Stimulated activated CD4-positive, alpha-beta T cell treated with anti-CD3 and anti-CD28 coated beads, Interleukin-15, amount 100 ng/mL, for 24 hours (primary cell): Measurements from ENCODE around the gene BOC.

Experiments
- DNase-seq: peaks from one replicate; pipeline ENCODE4 v3.0.0-alpha.2; 2020

Gene BOC

DNA sequence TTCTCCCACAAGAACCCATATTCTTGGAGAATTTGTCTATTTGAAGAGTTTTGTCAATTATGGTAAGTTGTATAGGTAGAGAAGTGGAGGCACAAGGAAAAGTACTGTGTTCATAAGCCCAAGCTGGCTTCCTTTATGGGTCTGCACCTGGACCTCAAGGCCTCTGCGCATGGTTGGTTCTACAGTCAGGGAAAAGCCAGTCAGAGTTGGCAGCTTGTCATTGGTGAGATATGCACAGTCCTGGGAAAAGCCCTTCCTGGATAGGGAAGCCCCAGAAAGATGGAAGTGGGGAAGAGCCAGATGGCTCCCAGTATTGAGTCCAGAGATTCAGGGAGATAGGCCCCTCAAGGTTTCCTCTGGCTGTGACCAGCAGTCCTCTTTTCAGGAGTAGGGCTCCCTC lies 15.8 kb downstream of the BOC start:
- no peak for DNase-seq

DNA sequence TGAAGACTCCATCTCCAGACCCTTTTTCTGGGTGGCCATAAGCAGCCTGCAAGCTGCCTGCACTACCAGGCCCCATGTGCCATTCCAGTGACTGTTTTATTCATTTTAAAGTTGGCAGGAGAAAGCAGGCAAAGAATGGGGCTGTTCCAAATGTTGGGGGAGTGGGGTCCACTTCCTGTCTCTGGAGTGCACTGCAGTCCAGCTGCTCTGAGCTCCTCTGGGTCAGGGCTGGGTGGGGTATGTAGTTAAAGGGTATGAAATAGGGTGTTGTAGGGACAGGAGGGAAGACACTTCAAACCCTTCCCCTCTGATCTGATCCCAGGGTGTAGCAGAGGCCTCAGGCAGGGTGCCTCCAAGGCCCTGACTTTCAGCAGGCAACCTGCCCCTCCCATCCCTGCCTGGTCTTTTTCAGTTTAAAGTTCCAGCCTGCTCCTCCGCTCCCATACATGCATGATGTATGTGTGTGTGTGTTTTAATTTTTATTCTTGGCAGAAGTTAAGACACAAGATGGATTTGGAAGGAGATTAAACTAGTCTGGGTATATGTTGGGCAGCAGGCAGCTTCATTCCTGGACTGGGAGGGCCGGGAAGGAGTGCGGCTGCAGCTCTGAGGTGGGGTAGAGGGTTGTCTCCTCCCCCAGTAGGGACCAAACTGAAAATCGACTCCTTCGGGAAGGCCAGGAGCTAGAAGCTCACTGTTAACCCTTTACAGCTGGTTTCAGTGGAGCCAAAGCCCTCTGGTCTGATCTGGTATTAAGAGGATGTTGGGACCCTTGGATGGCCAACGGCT lies 17.3 kb downstream of the BOC start:
- DNase-seq = no peak

DNA sequence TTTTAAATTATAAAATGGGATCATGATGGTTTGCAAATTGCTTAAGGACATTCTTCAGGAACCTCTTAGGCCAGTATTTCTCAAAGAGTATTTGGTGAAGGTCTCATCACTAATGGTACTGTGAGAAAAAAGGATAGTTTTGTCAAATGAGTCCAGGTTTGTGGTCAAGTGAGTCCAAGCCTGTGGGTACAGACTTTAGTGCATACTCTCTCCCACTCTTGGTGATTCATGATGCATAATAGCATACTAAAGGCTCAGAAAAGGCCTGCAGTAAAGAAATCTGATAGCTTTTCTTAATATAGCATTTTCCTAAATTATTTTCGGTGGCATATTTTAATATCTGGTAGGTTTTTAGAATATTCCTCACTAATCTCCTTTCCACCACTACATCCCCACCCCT lies 20.0 kb downstream of the BOC start:
- no peak for DNase-seq

DNA sequence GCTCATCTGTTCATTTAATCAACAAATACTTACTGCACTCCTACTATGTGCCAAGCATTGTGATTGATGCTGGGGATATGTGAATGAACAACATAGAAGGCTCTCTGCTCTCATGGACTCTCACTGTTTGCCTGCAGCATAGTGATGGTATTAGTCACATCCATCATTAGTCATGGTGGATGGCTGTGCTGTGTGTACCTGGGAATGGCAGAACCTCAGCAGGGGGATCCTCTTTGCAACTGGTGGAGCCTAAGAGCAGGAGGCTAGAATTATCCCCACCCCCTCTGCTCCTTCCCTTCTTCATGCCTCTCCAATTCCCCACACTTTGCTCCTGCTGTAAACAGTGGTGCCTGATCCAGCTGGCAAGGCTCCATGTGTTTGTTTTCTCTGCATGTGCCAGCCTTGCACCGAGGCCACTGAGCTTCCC lies 20.5 kb downstream of the BOC start:
- DNase-seq = no peak

DNA sequence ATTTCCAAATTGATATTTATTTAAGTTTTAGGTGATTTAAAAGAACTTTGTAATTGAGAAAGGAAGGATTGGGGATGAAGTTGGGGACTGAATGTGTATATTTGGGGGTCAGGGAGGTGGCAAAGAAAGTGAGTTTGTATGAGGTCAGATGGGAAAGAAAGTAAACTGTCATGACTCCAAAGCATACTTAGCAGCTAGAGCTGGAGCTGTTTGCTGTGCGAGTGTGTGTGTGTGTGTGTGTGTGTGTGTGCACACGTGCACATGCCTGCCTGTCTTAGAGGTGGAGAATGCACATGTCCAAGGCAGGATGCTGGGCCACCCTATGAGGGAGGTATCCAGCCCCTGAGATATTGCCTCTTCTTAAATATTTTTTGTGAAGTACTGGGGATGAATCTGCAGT lies 21.0 kb downstream of the BOC start:
- no peak for DNase-seq

DNA sequence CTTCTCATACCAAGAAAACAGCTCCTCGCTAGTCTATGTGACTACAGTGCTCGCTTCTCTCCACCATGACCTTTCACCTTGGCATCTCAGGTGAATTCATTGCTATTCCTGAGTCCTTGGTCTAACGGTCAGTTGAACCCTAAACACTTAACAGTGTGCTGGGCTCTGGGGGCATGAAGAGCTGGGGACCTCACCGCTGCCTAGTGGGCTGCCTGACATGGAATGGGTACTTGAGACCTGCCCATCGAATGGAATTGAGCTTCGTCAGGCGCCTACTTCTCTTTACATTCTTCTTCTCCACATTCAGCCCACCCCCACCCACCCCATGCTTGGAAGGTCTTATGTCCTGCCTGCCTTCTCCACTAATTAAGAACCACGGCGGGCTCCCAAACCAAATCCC lies 22.1 kb downstream of the BOC start:
- no peak for DNase-seq

DNA sequence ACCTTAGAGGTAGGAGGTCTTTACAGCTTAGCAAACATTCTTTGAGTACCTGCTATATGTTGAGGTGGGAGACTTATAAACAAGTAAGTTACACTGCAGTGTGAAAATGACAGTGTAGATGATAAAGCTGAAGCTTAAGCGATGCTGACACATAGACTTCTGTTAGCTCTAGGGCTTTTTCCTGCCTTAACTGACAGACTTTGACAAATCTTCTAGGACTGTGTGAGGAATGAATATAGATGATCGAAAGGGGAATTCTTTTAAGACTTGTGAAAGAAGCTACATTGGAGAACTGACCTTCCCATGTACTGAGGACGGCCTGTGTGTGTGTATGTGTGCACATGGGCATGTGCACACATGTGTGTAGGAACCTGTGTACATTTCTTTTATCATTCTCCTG lies 22.7 kb downstream of the BOC start:
- no peak for DNase-seq

DNA sequence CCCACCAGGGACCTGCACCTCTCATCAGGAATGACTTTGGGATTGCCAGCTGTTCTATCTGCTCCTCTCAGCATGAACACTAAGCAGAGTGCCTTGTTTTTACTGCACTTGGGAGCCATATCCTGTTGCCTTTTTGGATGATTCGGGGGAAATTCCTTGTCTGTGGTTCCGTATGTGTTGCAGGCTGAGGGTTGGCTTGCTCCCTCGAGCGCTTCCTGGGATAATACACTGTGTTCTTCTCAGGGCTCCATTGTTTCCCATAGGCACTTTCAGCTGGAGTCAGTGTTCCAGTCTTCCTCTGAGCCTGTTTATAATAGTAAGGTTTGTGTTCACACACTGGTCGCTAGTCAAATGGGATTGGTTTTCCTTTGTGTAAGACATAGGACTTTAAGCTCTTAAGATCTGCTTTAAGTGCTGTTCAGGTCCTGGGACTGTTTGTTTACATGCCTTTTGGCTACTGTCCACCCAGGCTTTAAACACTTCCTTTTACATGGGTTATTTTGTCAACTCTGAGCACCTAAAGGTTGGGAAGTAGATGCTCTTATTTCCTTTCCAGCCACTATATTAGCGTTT lies 23.4 kb downstream of the BOC start:
- DNase-seq = no peak

DNA sequence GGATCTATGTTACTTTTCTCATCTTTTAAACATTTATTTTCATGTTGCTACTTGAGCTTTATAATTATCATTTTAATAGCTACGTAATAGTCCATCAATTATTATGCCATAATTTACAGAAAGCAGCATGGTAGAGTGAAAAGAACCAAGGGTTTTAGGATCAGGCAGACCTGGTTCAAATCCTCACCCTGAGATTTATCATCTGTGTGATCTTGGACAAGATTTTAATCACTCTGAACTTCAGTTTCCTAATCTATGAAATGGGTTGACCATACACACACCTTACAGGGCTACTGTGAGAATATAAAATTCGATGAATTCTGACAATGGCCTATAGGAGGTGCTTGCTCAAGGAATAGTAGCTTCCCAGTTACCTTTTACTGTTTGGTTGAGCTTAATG lies 27.1 kb downstream of the BOC start:
- no peak for DNase-seq

DNA sequence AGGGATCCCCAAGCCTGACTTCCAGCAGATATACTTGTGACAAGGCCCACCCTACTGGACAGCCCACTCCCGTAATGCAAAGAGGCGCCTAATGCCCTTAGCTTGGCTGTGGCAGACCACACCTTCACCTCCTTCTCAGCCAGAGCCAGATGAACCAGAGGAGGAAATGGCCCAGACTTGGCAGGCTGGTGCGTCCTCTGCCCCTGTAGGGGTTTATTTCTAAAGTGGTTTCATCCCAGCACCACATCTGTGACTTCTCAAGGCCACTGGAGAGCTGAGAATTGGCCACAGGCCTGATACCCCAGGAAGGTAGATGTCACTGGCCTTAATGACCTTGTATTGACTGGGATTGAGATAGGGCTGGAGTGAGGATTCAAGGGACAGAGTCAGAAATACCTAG lies 29.5 kb downstream of the BOC start:
- DNase-seq = no peak

DNA sequence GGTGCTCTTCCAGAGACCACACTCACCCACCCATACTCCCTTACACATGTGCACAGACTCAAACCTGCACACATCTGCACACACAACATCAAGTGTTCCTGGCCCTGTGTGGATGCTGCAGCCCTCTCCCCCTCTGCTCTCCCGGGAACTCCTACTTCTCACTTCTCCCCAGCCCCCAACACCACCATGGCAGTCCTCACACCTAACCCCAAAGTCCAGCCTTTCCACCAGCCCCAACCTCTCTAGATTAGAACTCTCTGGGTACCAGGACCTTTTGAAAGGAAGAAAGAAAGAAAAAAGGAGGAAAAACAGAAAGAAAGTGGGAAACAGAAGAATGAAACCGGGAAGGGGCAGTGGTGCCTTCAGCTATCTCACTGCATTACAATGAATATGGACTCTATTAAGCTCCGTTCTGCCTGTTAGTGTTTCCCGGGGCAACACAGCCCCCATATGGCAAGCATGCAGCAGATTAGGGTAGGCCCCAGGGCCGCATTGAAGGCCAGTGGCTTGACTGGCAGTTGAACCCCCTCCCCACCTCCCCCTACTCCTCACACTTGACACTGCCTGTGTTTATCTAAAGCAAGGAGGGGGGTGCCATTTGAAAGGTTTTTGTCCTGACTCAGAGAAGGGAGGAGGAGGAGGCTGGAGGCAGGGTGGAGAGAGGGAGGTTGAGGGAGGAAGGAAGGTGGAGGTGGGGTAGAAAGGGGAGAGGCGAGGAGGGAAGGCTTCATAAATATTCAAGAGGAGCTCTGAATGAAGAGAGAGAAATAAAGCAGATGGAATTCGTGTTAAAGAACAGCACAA lies 30.1 kb downstream of the BOC start:
- DNase-seq = no peak

DNA sequence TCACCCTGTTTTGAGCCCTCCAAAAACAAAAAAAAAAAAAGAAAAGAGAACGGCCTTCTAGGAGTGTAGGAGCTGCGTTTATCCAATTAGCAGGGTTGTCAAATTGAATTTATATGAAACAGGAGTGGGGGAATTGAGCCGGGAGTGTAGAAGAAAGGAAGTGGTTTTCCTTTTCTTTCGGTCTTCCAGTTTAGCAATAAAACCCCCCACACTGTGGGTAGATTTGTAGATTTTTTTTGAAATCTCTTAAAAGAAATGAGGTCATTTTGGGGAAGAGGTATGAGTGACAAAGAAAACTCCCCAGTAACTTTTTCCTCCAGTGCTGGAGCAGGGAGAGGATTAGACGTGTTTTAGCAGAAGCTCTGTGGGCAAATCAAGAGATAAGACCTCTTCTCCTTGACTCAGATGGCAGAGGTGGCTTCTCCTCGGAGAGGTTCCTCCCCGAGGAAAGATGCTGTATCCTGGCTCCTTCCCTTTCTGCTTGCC lies 30.8 kb downstream of the BOC start:
- no peak for DNase-seq

DNA sequence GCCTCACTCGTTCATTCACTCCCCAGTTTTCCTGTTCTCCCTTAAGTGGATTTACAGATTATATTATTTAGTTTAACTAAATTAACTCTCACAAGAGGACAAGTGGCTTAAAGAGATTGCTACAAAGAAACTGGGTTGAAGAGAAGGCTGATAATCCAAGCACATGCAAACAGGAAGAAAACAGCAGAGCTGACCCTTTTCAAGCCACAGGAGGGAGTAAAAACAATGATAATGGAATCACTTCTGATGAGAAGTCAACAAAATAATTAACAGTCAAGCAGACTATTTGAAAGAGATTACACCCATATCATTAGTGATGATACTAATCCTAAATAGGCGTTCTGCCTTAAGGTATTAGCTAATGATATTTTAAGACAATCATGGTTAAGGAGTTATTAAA lies 31.7 kb downstream of the BOC start:
- no peak for DNase-seq

DNA sequence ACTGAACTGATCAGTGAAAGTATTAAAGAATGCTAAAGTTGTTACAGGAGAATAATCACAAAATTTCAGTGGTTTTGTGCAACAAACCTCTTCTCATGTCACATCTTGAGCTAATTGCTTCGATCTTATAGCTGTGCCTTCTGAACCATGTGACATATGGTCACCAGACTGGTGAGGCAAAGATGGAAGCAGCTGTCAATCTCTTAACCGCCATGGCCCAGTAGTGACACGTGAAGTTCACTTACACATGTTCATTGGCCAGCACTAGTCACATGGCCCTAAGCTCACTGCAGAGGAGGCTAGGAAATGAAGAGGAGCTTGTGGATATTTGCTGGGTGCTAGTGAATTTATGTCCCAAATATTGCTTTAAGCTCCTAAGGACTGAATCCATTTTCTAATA lies 32.5 kb downstream of the BOC start:
- no peak for DNase-seq

DNA sequence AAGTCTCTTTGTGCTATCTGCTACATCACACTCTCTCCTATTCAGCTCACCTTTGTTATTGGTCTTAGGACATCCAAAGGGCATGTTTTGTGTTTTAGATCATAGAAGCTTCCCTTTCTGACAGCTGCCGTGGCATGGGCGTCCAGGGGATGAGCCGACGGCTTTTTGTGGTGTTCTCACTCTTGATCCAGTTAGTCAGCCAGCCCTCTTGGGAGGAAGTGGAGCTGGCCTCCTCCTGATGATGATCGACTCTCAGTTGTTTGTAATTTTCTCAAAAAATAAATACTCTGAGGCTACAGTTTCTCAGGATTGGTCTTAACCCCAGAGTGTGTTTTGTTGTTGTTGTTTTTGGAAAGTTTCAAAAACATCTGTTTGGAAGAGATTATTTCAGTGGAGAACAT lies 34.4 kb downstream of the BOC start:
- no peak for DNase-seq

DNA sequence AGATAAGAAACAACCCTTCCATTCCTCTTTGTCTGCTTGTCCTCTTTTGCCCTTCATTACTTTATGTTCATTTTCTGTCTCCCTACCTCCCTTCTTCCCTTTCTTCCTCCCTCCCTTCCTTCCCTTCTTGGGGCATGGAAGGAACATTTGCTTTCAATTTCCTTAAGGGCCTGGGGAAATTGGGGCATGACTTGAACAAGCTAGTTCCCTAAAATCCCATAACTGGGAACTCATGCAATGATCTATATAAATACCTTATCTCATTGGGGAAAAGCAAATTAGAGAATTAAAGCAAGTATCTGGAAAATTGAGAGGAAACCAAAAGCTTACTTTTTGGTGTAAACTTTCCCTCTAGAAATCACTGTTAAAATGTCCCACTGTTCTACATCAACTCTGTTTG lies 35.7 kb downstream of the BOC start:
- no peak for DNase-seq

DNA sequence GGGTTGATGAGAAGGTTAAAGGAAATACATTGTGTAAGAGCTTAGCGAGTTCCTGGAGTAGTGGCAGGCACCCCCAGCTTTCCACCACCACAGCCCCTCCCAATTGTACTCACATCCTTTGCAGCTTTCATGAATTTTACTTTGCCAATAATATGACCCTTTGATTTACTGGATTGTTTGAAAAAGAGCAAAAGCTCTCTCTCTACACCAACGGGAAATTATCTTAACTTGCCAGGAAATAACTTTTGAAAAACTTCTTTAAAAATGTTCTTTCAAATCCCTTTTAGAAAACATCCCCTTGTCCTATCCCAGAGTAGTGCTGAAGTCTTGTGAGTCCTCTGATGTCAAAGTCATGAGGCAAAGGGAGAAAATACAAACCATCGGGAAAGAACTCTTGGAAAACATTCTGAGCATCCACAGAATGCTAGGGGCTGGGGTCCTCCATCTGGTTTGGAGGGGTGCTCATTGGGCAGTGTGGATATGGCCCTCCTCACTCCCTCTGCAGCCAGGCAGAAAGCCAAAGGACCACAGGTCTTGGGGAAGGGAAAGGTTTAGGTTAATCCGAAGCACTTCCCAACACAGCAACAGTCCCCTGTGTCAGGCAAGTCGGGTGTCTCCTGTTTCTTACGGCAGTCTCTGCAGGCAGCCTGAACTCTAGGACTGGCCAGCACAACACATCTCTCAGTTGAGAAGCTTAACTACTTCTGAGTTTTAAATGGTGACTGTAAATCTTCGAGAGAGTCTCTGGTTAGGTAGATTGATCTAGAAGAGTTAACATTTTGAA lies 36.5 kb downstream of the BOC start:
- no peak for DNase-seq

DNA sequence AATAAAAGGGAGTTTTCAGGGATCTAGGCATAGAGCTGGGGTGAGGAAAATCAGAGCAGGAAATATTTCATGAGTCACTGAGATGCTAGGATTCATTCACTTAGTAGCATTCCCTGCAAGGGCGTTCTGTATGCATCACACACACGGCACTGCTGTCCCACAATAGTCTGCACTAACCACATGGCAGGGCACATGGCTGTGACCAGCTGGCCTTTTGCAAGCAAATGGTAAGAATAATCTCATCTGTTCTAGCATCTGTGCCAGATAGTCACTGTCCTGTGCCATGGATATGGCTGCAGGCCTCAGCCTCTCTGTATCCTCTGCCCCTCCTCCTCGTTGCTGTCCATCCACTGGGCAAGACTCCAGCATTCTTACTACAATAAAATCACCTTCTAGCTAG lies 37.8 kb downstream of the BOC start:
- DNase-seq = no peak

DNA sequence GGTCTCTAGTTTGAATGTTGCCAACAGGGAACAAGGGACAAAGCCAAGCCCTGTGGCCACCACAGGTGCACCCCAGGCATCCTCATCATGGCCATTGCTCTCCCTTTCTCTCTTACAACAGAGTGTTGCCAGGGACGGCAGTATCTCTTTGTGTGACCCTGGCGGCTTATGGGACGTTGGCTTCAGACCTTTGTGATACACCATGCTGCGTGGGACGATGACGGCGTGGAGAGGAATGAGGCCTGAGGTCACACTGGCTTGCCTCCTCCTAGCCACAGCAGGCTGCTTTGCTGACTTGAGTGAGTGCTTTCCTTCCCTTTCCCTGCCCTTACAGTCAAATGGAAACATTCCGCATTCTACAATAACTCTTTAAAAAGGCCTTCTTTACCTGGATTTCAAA lies 38.2 kb downstream of the BOC start:
- no peak for DNase-seq

DNA sequence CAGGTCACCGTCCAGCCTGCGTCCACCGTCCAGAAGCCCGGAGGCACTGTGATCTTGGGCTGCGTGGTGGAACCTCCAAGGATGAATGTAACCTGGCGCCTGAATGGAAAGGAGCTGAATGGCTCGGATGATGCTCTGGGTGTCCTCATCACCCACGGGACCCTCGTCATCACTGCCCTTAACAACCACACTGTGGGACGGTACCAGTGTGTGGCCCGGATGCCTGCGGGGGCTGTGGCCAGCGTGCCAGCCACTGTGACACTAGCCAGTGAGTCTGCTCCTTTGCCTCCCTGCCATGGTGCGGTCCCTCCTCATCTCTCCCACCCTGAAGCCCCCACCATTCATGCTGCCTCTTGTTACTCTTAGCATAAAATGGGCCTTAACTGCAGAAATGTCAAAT lies 39.2 kb downstream of the BOC start:
- DNase-seq = no peak

DNA sequence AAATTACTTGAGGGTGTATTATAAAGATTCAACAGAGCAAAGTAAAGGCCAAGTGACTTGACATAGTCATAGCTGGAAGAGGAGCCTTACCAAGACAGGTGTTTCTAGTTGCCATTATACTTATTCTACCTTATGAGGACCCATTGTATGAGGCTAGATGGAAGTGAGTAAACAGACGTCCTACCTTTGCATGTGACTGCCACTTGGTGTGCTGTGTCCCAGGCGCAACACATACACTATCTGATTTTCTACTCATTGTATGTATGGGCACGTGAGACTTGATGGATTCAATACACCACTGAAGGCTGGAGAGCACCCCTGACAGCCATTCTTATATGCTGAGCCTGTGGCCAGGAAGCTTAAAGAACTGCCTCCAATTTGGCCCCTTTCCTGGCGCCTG lies 40.5 kb downstream of the BOC start:
- no peak for DNase-seq

DNA sequence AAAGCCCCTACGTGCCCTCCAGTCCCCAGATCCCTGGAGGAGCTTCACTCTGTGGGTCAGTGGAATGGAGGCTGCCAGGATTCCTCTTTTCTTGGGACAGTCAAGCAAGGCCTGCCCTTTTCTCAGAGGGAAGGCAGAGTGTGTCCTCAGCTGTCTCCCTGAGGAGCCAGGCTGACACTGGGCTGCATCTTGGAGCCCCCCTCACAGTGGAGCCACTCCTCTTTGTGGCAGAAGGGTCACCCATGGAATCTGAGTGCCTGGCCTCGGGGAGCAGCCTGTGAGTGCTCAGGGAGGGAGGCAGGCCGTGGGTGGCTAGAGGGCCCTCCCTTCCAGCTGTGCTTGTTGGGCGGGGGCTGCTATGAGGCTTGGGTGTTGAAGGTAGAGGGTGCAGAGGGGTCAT lies 41.2 kb downstream of the BOC start:
- DNase-seq = no peak

DNA sequence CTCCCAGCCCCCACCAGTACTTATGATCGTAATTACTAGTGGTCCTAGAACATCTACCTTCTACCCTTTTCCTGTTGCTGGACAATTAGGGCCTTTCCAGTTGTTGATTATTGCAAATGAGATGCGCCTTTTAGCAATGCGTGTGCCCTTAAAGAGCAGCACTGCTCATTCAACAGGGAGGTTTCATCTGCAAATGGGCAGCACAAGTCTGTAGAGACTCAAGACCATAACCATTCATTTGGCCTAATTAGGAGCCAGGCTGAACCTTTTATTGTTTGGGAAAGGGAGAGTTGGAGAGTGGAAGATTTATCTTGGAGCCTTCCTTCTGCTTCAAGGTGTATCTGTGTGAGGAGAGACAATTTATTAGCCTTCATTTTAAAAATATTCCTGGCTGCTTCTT lies 42.3 kb downstream of the BOC start:
- DNase-seq = no peak
